Endothelial cell of umbilical vein (primary cell): ENCODE results near the gene GRIK3. TPM values are rescaled to one million over a fixed set of nuclear protein-coding genes. Genes with fewer than 3 reads are reported as not detected.

Experiments used
- BruUV-seq: library from RNA; stranded (reverse); fragments of 400-500 nt; replicated peaks from 2 replicates; lab custom pipeline; 2021; lab: Mats Ljungman, UMichigan
- CTCF ChIA-PET: fragments of 300-600, 350-600 bp; sonication (Branson Sonifier 250); formaldehyde crosslinking; loops from one replicate; lab custom pipeline; 2021; ENCODE audit warnings: antibody characterized with exemption, inconsistent platforms; lab: Charles Lee
- POLR2A ChIA-PET: fragments of 300-600, 350-600 bp; sonication (Branson Sonifier 250); formaldehyde crosslinking; loops from one replicate; lab custom pipeline; 2021; ENCODE audit warnings: antibody characterized with exemption, inconsistent platforms; lab: Charles Lee
- DNase-seq: peaks from one replicate; pipeline ENCODE4 v3.0.0-alpha.2; 2011; ENCODE audit warnings: low read depth, low spot score
- FAIRE-seq: peaks from 2 replicates; lab custom pipeline; 2011; peaks lifted over from hg19 to GRCh38; lab: Jason Lieb, UNC
- H2AFZ ChIP-seq: 2 replicates; pipeline ENCODE4 v1.6.0; 2012; ENCODE audit warnings: low read depth, low read length, control low read depth, inconsistent platforms
- H3K27ac ChIP-seq: 2 replicates; pipeline ENCODE4 v1.5.1; 2011; ENCODE audit warnings: low read depth, mild to moderate bottlenecking, control low read depth, low read length, moderate library complexity; ENCODE audit not compliant: insufficient read depth
- H3K27me3 ChIP-seq, 2 experiments: 2 replicates each; pipeline versions ENCODE4 v1.6.0 to v1.6.1; 2011; ENCODE audit warnings: low read length in 2 of 2, mixed read lengths in 1 of 2; ENCODE audit not compliant: control insufficient read depth in 2 of 2, insufficient read depth in 2 of 2
- H3K36me3 ChIP-seq, 2 experiments: 2 replicates in 1 of 2; 3 replicates in 1 of 2; pipeline ENCODE4 v1.5.1; 2011; ENCODE audit warnings: low read length in 2 of 2, mild to moderate bottlenecking in 1 of 2, moderate library complexity in 1 of 2; ENCODE audit not compliant: control insufficient read depth in 2 of 2, insufficient read depth in 2 of 2; ENCODE audit errors: extremely low read depth in 1 of 2
- H3K4me1 ChIP-seq: 3 replicates; pipeline ENCODE4 v1.5.1; 2011; ENCODE audit warnings: mild to moderate bottlenecking, low read length; ENCODE audit not compliant: control insufficient read depth, insufficient read depth; ENCODE audit errors: extremely low read depth
- H3K4me2 ChIP-seq: 2 replicates; pipeline ENCODE4 v1.6.1; 2011; ENCODE audit warnings: low read length, control low read depth, mixed read lengths; ENCODE audit not compliant: insufficient read depth
- H3K4me3 ChIP-seq, 3 experiments: fragments of 200-600 bp in 1 of 3; sonication (generic), shearing (Covaris generic) in 1 of 3; replicated peaks in 1 of 3; 2 replicates each; pipeline ENCODE4 v1.5.1; 2011 to 2016; ENCODE audit warnings: control low read depth in 3 of 3, low read length in 3 of 3, mild to moderate bottlenecking in 2 of 3, inconsistent platforms in 1 of 3, low read depth in 1 of 3, moderate library complexity in 1 of 3; ENCODE audit not compliant: insufficient read depth in 1 of 3
- H3K79me2 ChIP-seq: 2 replicates; pipeline ENCODE4 v1.6.0; 2012; ENCODE audit warnings: low read length, inconsistent platforms; ENCODE audit not compliant: control insufficient read depth, insufficient read depth
- H3K9ac ChIP-seq: replicated peaks from 2 replicates; pipeline ENCODE3; 2011; ENCODE audit warnings: low read length, control low read depth; ENCODE audit not compliant: insufficient read depth; ENCODE audit errors: extremely low read depth
- H3K9me1 ChIP-seq: replicated peaks from 3 replicates; pipeline ENCODE4 v1.6.0; 2011; ENCODE audit warnings: mild to moderate bottlenecking, low read length; ENCODE audit not compliant: control insufficient read depth, insufficient read depth; ENCODE audit errors: extremely low read depth
- H3K9me3 ChIP-seq: replicated peaks from 2 replicates; pipeline ENCODE4 v1.5.1; 2012; ENCODE audit warnings: low read length, inconsistent platforms; ENCODE audit not compliant: control insufficient read depth, insufficient read depth
- H4K20me1 ChIP-seq: replicated peaks from 2 replicates; pipeline ENCODE3; 2011; ENCODE audit warnings: mild to moderate bottlenecking, low read length; ENCODE audit not compliant: control insufficient read depth, insufficient read depth; ENCODE audit errors: extremely low read depth
- CTCF ChIP-seq, 2 donors: IDR thresholded peaks; 1 replicate in 1 of 2; 2 replicates in 1 of 2; pipeline ENCODE4 v1.5.1; 2011; ENCODE audit warnings: low read length in 2 of 2, mild to moderate bottlenecking in 2 of 2, moderate library complexity in 2 of 2, control low read depth in 1 of 2, inconsistent platforms in 1 of 2, low read depth in 1 of 2; ENCODE audit not compliant: insufficient read depth in 1 of 2; ENCODE audit errors: extremely low read depth in 1 of 2
- EZH2 ChIP-seq: IDR thresholded peaks from 2 replicates; pipeline ENCODE4 v1.6.1; 2012; ENCODE audit warnings: borderline replicate concordance, low read depth, mild to moderate bottlenecking, moderate library complexity, low read length, inconsistent platforms; ENCODE audit not compliant: severe bottlenecking
- FOS ChIP-seq: IDR thresholded peaks from 2 replicates; pipeline ENCODE4 v1.6.1; 2011; ENCODE audit warnings: mild to moderate bottlenecking, low read length, moderate library complexity, borderline replicate concordance; ENCODE audit not compliant: insufficient read depth
- GATA2 ChIP-seq: IDR thresholded peaks from 2 replicates; pipeline ENCODE4 v1.7.0; 2011; ENCODE audit warnings: low read depth, mild to moderate bottlenecking, moderate library complexity, mixed read lengths, low read length; ENCODE audit not compliant: insufficient read length, insufficient read depth
- JUN ChIP-seq: IDR thresholded peaks from 2 replicates; pipeline ENCODE4 v1.6.1; 2011; ENCODE audit warnings: borderline replicate concordance, low read depth; ENCODE audit not compliant: insufficient read length, insufficient read depth
- MAX ChIP-seq: IDR thresholded peaks from 2 replicates; pipeline ENCODE4 v1.6.1; 2011; ENCODE audit not compliant: insufficient read depth, insufficient read length
- MYC ChIP-seq: IDR thresholded peaks from one replicate; pipeline ENCODE4 v1.6.1; 2011; ENCODE audit warnings: mild to moderate bottlenecking, low read depth, low read length
- POLR2A ChIP-seq: IDR thresholded peaks from 2 replicates; pipeline ENCODE4 v1.6.1; 2012; ENCODE audit warnings: low read depth, mild to moderate bottlenecking, control low read depth, low read length
- POLR2AphosphoS5 ChIP-seq: IDR thresholded peaks from 2 replicates; pipeline ENCODE4 v1.6.1; 2012; ENCODE audit warnings: low read depth, mild to moderate bottlenecking, control low read depth, low read length, moderate library complexity; ENCODE audit not compliant: insufficient read depth
- dilution Hi-C: fragments of 300-500 bp; cut with MboI; formaldehyde crosslinking; loops from one replicate; pipeline ENCODE4 v1.15.0; 2019; ENCODE audit warnings: low sequenced_read_pairs; ENCODE audit not compliant: extremely low pct_ligation_motif_present
- intact Hi-C: fragments of 100-400 bp; cut with micrococcal nuclease; formaldehyde crosslinking; loops from one replicate; pipeline ENCODE4 v1.10.0; 2022
- polyA plus RNA-seq, 4 experiments: library from polyadenylated mRNA; depleted of rRNA in 3 of 4; stranded (reverse) in 3 of 4; unstranded in 1 of 4; fragments of >200 nt; gene quantifications; 2 replicates each; pipeline versions ENCODE4 v1.2.1 to v1.2.3, GENCODE V29; 2011 to 2012; ENCODE audit warnings: missing spikeins in 1 of 4
- total RNA-seq: library from RNA; stranded (reverse); gene quantifications from 2 replicates; pipeline ENCODE4 v1.2.3, GENCODE V29; 2021

The GRIK3 gene
- total and polyA plus RNA-seq, 2 donors (not counting 3 experiments of a cell fraction or from before 2014, with no cell fraction given), result not detected

GRCh38 chr1:36911561-36912364, 122.6 kb downstream of the GRIK3 start:
- no peaks in the 10 kb centered on the region for H3K9me1 ChIP-seq
- no peaks in the 10 kb centered on the region for H3K79me2 ChIP-seq
- H3K4me2 ChIP-seq, result no peak overlapping the region
- H3K27ac ChIP-seq, result no peak overlapping the region
- ChIA-PET CTCF (interaction anchor here (1.0 kb wide), 1 partner anchor 12 kb away, joined by 3 read pairs; no protein-coding TSS in a partner anchor), POLR2A (no interaction called here)
- H3K36me3 ChIP-seq, result no peaks in the 10 kb centered on the region
- FAIRE-seq, result no peak
- no peak overlapping the region for H2AFZ ChIP-seq
- no peak for TF ChIP-seq FOS
- no peak for TF ChIP-seq POLR2AphosphoS5
- TF ChIP-seq MYC, result no peak
- TF ChIP-seq MAX, result no peak
- no peak for TF ChIP-seq EZH2
- TF ChIP-seq CTCF (IDR thresholded peaks at IDR 0.05; ENCODE audit: extremely low read depth in 1 of 2, insufficient read depth in 1 of 2, low read depth in 1 of 2, low read length in 2 of 2), result no peak
- no peak for TF ChIP-seq JUN
- no peak for TF ChIP-seq POLR2A
- no peak for TF ChIP-seq GATA2
- no peaks in the 10 kb centered on the region for H4K20me1 ChIP-seq
- no peak for DNase-seq
- intact Hi-C loops (no loop called here), dilution Hi-C loops (no loop called here)
- H3K4me1 ChIP-seq, result no peaks in the 10 kb centered on the region
- no peaks in the 10 kb centered on the region for H3K9me3 ChIP-seq
- H3K4me3 ChIP-seq, result no peak overlapping the region
- no peaks in the 10 kb centered on the region for H3K27me3 ChIP-seq
- no TSS peak for BruUV-seq
- no peak overlapping the region for H3K9ac ChIP-seq
